ENCODE data around the gene ITPR3. TPM values are rescaled to one million over a fixed set of nuclear protein-coding genes. Genes with fewer than 3 reads are reported as not detected.

ITPR3 gene
- total RNA-seq, 4 donors from 2014 or later: 13.8 to 23.5 (median 19.6) TPM

DNA sequence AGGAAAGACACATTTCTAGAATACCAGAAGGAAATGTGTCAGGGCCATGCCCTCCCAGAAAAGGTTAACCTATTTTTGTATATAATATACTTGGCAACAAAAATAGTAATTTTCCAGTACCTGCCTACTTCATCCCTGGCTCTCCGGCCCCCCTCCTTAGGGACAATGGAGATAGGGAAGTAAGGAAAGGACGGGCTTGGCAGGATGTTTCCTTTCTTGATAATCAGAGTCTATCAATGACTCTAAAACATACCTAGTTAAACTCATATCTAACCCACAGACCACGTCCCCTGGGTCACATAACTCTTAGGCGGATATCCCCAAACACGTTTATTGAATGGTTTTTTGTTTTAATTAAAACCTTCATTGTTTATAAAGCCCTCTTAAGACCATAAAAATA lies 78.6 kb downstream of the ITPR3 start:
- TF ChIP-seq, protein P1, sequence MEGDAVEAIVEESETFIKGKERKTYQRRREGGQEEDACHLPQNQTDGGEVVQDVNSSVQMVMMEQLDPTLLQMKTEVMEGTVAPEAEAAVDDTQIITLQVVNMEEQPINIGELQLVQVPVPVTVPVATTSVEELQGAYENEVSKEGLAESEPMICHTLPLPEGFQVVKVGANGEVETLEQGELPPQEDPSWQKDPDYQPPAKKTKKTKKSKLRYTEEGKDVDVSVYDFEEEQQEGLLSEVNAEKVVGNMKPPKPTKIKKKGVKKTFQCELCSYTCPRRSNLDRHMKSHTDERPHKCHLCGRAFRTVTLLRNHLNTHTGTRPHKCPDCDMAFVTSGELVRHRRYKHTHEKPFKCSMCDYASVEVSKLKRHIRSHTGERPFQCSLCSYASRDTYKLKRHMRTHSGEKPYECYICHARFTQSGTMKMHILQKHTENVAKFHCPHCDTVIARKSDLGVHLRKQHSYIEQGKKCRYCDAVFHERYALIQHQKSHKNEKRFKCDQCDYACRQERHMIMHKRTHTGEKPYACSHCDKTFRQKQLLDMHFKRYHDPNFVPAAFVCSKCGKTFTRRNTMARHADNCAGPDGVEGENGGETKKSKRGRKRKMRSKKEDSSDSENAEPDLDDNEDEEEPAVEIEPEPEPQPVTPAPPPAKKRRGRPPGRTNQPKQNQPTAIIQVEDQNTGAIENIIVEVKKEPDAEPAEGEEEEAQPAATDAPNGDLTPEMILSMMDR (IDR thresholded peaks at IDR 0.05; ENCODE audit: low read depth): no peak

DNA sequence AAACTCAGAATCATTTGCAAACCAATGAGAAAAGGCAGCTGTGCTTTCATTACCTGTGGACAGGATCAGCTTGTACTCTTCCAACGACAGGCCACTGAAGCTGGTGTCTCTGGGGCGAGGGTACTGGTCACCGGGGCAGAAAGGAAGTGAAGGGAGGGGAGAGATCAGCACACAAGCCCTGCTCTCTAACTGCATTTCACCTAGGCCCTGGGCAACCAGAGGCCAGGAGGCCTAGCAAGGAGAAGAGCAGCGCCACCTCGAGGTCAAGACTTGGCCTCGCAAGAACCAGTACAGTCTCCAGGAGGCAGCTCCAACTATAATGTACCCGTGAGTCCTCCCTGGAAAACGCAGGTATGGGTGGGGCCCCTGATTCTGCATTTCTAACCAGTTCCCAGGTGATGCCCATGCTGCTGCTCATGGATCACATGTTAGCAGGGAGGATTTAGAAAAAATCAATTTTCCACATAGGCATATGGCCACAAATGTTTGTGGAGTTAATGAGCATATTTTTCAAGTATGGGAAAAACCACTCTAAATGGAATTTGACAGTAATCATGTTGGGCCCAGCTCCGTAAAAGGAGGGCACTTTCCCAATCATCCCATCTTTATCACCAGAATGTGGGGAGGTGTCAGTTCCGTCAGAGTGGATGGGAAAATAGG lies 79.4 kb downstream of the ITPR3 start:
- TF ChIP-seq, protein P1 (IDR thresholded peaks at IDR 0.05; ENCODE audit: low read depth): no peak

DNA sequence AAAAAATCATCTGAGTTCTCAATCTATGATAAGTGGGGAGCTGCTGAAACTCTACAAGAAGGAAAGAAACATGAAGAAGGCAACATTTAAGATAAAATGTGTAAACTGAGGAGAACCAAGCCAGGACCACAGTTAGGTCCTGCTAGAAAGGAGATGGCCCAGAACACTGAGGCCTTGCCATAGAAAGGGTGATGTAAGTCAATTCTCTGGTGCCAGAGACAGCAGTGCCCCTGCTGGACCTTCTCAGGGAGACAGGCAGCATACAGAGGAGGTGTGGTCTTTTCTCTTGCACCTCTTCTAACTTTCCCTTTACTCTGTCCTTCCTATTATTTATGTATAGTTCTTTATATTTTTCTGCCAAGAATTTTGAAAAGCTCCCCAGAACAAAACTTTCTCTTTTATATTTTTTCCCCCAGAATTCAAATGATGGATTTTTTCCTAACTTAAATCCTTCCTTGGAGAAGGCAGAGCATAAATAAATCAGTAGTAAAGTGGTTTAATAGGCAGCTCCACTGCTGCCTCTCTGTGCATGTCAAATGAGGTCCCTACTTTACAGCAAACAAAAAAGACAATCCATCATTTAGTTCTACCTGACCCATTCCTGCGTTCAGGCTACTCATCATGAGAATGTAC lies 81.3 kb downstream of the ITPR3 start:
- TF ChIP-seq, protein P1 (IDR thresholded peaks at IDR 0.05; ENCODE audit: low read depth): no peak

DNA sequence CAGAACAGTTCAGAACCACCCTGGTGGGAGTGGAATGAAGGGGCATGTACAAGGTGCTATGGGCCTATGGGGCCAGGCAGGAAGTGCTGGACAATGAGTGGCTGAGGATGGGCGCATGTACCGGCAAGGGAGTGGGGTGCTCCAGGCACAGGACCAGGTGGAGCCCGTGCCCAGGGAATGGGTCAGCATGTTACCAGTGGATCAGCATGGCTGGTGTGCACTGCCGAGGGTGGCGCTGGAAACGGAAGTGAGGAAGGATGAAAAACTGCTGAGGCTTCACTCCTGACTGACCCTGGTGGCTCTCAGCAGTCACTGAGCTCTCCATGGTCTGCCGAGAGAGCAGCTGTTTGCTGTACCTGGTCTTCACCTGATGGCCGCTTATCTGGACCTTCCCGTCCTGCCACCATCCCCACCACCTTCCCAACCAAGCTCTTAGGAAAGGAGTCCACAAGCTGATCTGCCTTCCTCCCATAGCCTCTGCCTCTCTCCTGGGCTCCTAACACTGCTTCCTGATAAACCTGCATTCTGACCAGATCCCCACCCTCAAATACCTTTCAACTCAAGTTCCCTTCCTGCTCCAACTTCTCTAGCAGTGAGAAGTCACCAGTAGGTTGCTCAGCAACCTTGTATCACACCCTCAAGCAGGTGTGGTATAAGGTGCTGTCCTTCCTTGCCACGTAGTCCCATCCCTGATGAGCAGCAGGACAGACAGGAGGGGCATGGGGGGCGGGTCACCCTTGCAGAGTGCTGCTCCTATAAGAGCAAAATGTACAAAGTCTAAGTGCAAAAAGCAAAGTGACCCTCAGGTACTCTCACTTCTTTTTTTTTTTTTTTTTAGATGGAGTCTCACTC lies 83.3 kb downstream of the ITPR3 start:
- TF ChIP-seq, protein P1 (IDR thresholded peaks at IDR 0.05; ENCODE audit: low read depth): no peak

DNA sequence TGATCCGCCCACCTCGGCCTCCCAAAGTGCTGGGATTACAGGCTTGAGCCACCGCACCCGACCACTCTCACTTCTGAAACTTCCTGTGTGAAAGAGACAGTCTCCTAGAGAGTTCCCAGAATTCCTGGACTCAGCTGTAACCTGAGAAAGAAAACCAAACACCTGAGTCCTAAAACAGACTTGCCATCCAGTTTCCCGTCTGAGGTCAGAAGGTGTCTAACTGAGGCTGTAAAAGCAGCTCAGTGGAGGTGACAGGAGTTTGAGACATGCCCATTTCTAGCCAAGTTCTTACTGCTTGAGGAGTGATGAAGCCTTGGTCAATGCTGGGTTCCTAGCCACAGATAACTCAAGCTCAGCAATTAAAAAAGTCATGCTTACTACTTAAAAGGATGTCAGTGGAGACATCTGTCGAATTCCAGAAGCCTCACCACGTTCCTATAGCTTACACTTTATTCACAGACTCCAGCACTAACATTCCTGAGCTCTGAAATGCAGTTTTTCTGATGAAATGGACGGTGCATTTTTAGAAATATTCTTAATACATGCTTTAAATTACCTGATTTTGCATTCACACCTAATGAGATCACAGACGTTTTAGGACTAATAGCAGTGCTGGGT lies 84.3 kb downstream of the ITPR3 start:
- TF ChIP-seq, protein P1 (IDR thresholded peaks at IDR 0.05; ENCODE audit: low read depth): no peak

DNA sequence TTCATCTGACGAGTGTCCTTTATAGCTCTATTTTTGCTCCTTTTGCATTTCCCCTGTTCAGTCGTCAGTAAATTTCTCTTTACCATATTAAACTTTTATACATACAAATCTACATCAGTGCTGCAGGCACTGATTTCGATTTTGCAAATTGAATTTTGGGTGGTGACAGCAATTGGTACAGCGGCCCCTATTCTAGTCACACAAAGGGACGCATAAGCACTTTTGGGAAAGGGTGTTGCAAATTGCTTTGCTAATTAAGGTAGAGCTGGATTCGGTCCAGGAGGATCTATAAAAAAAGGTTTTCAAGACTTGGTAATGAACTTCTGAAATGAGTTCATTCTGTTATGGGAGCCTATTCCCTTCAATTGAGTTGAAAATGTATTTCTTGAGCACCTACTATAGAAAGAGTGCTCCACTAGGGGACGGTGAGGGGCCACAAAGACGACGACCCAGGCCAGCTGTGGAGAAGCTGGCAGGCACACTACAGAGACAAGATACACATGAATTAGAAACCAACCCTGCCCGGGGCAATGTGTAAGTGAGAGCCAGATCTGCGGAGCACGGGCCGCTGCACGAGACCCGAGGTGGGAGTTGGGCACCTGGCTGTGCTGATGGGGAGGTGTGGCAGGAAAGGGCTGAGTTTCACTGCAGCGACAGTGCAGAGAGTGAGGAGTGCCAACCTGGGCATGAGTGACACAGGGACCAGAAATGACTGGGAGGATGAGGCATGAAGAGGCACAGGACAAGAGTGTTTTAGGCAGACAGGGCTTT lies 85.0 kb downstream of the ITPR3 start:
- TF ChIP-seq, protein P1 (IDR thresholded peaks at IDR 0.05; ENCODE audit: low read depth): no peak
